ENCODE results near the gene NOP56. TPM values are rescaled to one million over a fixed set of nuclear protein-coding genes. Genes with fewer than 3 reads are reported as not detected.
A peak's percentile ranks its signal among the peaks of the same experiment; 100 is the strongest.

NOP56 gene
- total RNA-seq, 6 experiments from 2014 or later: 32.7 to 60.9 (median 42.7) TPM

GRCh38 chr20:2633381-2633780 lies 19.1 kb upstream of the NOP56 start:
- 5% methylated on average over 1 of the region's 1 CpG for WGBS (ENCODE audit: insufficient coverage, low coverage, low lambda C conversion rate, missing lambda C conversion rate)
- Histone ChIP-seq H3K27ac (no peak overlapping the region), H3K27me3 (no peaks in the 10 kb centered on the region), H3K9me3 (no peaks in the 10 kb centered on the region), H3K4me3 (no peak overlapping the region), H3K36me3 (no peaks in the 10 kb centered on the region), H3K4me1 (peaks cover 0 to 7% (median 0%) of the 10 kb centered on the region in 4 donors)
- TF ChIP-seq POLR2A (IDR thresholded peaks at IDR 0.05) (no peak), CTCF (IDR thresholded peaks at IDR 0.05) (no peak)
- DNase-seq (no peak), ATAC-seq (peak; percentile 57 to 85 (median 80))
- intact Hi-C loops (cut with DNase I): no loop called here

DNA sequence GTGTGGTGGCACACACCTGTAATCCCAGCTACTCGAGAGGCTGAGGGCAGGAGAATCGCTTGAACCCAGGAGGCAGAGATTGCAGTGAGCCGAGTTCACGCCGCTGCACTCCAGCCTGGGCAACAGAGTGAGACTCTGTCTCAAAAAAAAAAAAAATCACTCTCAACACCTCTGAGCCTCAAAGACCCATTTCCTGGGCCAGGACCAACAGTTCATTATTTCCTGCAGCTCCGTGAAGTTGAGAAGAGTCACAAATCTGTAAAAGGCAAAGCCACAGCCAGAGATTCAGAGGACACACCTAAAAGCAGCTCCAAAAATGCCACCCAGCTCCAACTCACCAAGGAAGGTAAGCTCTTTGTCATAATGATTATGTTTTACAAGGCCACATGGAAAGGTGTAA lies 15.2 kb upstream of the NOP56 start:
- intact Hi-C loops (cut with DNase I): no loop called here
- Histone ChIP-seq H3K4me3 (no peak overlapping the region), H3K27ac (no peak overlapping the region), H3K36me3 (no peaks in the 10 kb centered on the region), H3K27me3 (no peaks in the 10 kb centered on the region), H3K9me3 (no peaks in the 10 kb centered on the region), H3K4me1 (peaks cover 0 to 7% (median 0%) of the 10 kb centered on the region in 4 donors)
- 10% methylated on average over 2 of the region's 6 CpGs for WGBS (ENCODE audit: insufficient coverage, low coverage, low lambda C conversion rate, missing lambda C conversion rate)
- DNase-seq: no peak
- TF ChIP-seq POLR2A (IDR thresholded peaks at IDR 0.05): no peak
- no peak for TF ChIP-seq CTCF (IDR thresholded peaks at IDR 0.05)
- ATAC-seq: no peak

- ATAC-seq (no peak), DNase-seq (no peak)
- no peak overlapping the region for H3K4me3 ChIP-seq
- WGBS (ENCODE audit: insufficient coverage, low coverage, low lambda C conversion rate, missing lambda C conversion rate): 0% methylated on average over 1 of the region's 1 CpG
- TF ChIP-seq POLR2A (IDR thresholded peaks at IDR 0.05) (no peak), CTCF (IDR thresholded peaks at IDR 0.05) (no peak)
- H3K4me1 ChIP-seq: no peaks in the 10 kb centered on the region
- H3K9me3 ChIP-seq: no peaks in the 10 kb centered on the region
- no peak overlapping the region for H3K27ac ChIP-seq
- intact Hi-C loops (cut with DNase I): loop anchor here in 1 of 2 donors (10.0 kb wide), 1 partner anchor 105 kb away; the partner anchor contains the start of gene TMC2
- H3K36me3 ChIP-seq: no peaks in the 10 kb centered on the region
- no peaks in the 10 kb centered on the region for H3K27me3 ChIP-seq
These were observed 12.2 kb upstream of the NOP56 start for GRCh38 chr20:2640260-2640659.

- WGBS (ENCODE audit: insufficient coverage, low coverage, low lambda C conversion rate, missing lambda C conversion rate): 75% methylated on average over 6 of the region's 9 CpGs
- TF ChIP-seq CTCF (IDR thresholded peaks at IDR 0.05): no peak
- TF ChIP-seq POLR2A (IDR thresholded peaks at IDR 0.05): no peak
- Histone ChIP-seq H3K36me3 (no peaks in the 10 kb centered on the region), H3K4me3 (no peak overlapping the region), H3K27me3 (no peaks in the 10 kb centered on the region), H3K4me1 (no peaks in the 10 kb centered on the region), H3K9me3 (no peaks in the 10 kb centered on the region), H3K27ac (no peak overlapping the region)
- no peak for DNase-seq
- intact Hi-C loops (cut with DNase I): loop anchor here in 1 of 2 donors (10.0 kb wide), 1 partner anchor 106 kb away; the partner anchor contains the start of gene TMC2
- ATAC-seq: no peak
These were observed 11.5 kb upstream of the NOP56 start for GRCh38 chr20:2640899-2641298.

DNA sequence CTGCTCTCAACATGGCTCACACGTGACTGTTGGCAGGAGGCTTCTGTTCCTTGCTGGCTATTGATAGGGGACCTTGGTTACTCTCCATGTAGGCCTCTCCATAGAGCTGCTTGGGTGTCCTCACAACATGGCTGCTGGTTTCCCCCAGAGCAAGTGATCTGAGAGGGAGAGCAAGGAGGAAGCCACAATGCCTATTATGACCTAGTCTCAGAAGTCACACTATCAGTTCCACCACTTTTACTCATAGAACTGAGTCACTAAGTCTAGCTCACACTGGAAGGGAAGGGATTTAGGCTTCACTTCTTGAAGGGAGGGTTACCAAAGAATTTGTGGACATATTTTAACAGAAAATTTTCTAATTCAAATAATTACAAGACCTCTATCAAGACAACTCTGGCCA lies 8.7 kb upstream of the NOP56 start:
- Histone ChIP-seq H3K27ac (no peak overlapping the region), H3K4me3 (no peak overlapping the region), H3K36me3 (no peaks in the 10 kb centered on the region), H3K4me1 (no peaks in the 10 kb centered on the region), H3K9me3 (no peaks in the 10 kb centered on the region), H3K27me3 (no peaks in the 10 kb centered on the region)
- intact Hi-C loops (cut with DNase I): loop anchor here in 1 of 2 donors (10.0 kb wide), 1 partner anchor 109 kb away; the partner anchor contains the start of gene TMC2
- ATAC-seq (no peak), DNase-seq (no peak)
- TF ChIP-seq POLR2A (IDR thresholded peaks at IDR 0.05) (no peak), CTCF (IDR thresholded peaks at IDR 0.05) (no peak)
- 80% methylated on average over 1 of the region's 1 CpG for WGBS (ENCODE audit: insufficient coverage, low coverage, low lambda C conversion rate, missing lambda C conversion rate)

Data from right lobe of liver (tissue), 6 donors.